DND-41 (cell line): Measurements from ENCODE around the gene TCF20.

Experiments used
- ATAC-seq: fragments of 200-7000 bp; cut with Tn5 transposase; 3 replicates; pipeline ENCODE4 v1.9.1; 2021; ENCODE audit warnings: low read depth; ENCODE audit not compliant: insufficient read depth
- DNase-seq: peaks from one replicate; pipeline ENCODE4 v3.0.0-alpha.2; 2020
- H2AFZ ChIP-seq: 2 replicates; pipeline ENCODE4 v1.6.0; 2012; ENCODE audit warnings: low read depth, low read length
- H3K27ac ChIP-seq: 2 replicates; pipeline ENCODE4 v1.5.1; 2012; ENCODE audit warnings: low read length, inconsistent platforms
- H3K27me3 ChIP-seq: fragments of 200-600 bp; sonication (generic); 2 replicates; pipeline ENCODE4 v1.6.0; 2012; ENCODE audit warnings: low read length, mild to moderate bottlenecking, inconsistent platforms; ENCODE audit not compliant: insufficient read depth, poor library complexity
- H3K36me3 ChIP-seq: 2 replicates; pipeline ENCODE4 v1.5.1; 2012; ENCODE audit warnings: low read length, inconsistent platforms; ENCODE audit not compliant: insufficient read depth
- H3K4me1 ChIP-seq: 2 replicates; pipeline ENCODE4 v1.5.1; 2012; ENCODE audit warnings: mild to moderate bottlenecking, low read length; ENCODE audit not compliant: insufficient read depth
- H3K4me2 ChIP-seq: 2 replicates; pipeline ENCODE4 v1.6.0; 2012; ENCODE audit warnings: mild to moderate bottlenecking, moderate library complexity, low read length, inconsistent platforms; ENCODE audit not compliant: insufficient read depth
- H3K4me3 ChIP-seq, 2 experiments: fragments of 200-600 bp in 1 of 2; shearing (Covaris generic) in 1 of 2; 2 replicates each; pipeline ENCODE4 v1.5.1; 2012 to 2016; ENCODE audit warnings: inconsistent platforms in 2 of 2, low read length in 2 of 2, mild to moderate bottlenecking in 2 of 2, low read depth in 1 of 2, moderate library complexity in 1 of 2
- H3K79me2 ChIP-seq: 2 replicates; pipeline ENCODE4 v1.6.0; 2012; ENCODE audit warnings: low read length, inconsistent platforms; ENCODE audit not compliant: insufficient read depth
- H3K9ac ChIP-seq: 2 replicates; pipeline ENCODE4 v1.6.0; 2012; ENCODE audit warnings: low read depth, mild to moderate bottlenecking, inconsistent platforms, low read length, moderate library complexity
- H3K9me3 ChIP-seq: 2 replicates; pipeline ENCODE4 v1.5.1; 2012; ENCODE audit warnings: low read length, moderate library complexity, mild to moderate bottlenecking, inconsistent platforms; ENCODE audit not compliant: insufficient read depth, severe bottlenecking
- H4K20me1 ChIP-seq: 2 replicates; pipeline ENCODE4 v1.6.0; 2012; ENCODE audit warnings: low read length; ENCODE audit not compliant: insufficient read depth
- CTCF ChIP-seq: IDR thresholded peaks from 2 replicates; pipeline ENCODE4 v1.5.1; 2012; ENCODE audit warnings: borderline replicate concordance, low read length, moderate library complexity, mild to moderate bottlenecking; ENCODE audit not compliant: poor library complexity, severe bottlenecking; ENCODE audit errors: extremely low read depth
- EZH2 ChIP-seq: IDR thresholded peaks from 3 replicates; pipeline ENCODE4 v1.6.1; 2012; ENCODE audit warnings: borderline replicate concordance, low read depth, mild to moderate bottlenecking, moderate library complexity, low read length, inconsistent platforms; ENCODE audit not compliant: severe bottlenecking

The TCF20 gene

DNA sequence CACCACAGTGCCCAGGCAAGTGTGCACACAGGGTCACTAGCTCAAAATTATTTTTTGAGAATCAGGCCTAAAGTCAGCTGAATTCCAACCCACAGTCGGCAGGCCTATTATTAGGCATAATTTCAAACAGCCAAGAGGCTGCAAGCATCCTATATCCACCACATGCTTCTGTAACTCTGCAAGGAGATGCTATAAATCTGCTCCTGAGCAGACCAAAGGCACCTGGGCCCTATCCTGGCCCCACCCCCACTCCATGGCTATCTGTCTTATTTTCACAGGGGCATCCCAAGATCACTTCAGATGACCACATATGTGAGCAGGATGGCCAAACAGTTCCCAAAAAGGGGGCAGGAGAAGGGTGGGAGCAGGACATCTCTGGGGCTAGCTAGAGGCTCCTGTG is 44.6 kb downstream of the TCF20 start:
- H2AFZ ChIP-seq = no peak overlapping the region
- no peak for ATAC-seq
- no peak overlapping the region for H3K27ac ChIP-seq
- H3K9me3 ChIP-seq = no peaks in the 10 kb centered on the region
- H3K4me1 ChIP-seq = no peaks in the 10 kb centered on the region
- H3K27me3 ChIP-seq = no peaks in the 10 kb centered on the region
- no peak overlapping the region for H3K9ac ChIP-seq
- H4K20me1 ChIP-seq = peaks cover 74% of the 10 kb centered on the region
- no peak for DNase-seq
- H3K4me2 ChIP-seq = no peak overlapping the region
- H3K79me2 ChIP-seq = peaks cover 95% of the 10 kb centered on the region
- TF ChIP-seq CTCF (no peak), EZH2 (no peak)
- no peaks in the 10 kb centered on the region for H3K36me3 ChIP-seq
- H3K4me3 ChIP-seq = no peak overlapping the region

DNA sequence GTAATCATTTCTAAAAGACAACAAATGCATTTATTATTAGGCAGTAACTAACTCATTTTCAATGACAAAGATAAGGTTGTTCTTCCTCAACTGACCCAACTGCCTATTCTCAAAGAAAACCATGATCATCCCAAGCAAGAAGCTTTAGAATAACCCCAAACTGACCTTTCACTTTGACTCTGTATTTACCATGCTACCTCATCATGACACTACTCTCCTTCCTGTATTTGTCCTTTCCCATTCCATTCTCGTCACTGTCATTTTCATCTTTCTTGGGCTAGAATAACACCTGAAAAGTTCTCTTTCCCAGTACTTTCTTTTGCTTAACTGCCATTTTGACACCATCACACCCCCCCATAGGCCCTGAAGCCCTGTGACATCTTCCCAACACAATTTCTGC is 48.3 kb downstream of the TCF20 start:
- Histone ChIP-seq H3K9me3 (no peaks in the 10 kb centered on the region), H3K9ac (no peak overlapping the region), H3K79me2 (peaks cover 95% of the 10 kb centered on the region), H3K4me3 (no peak overlapping the region), H3K27ac (no peak overlapping the region), H2AFZ (no peak overlapping the region), H3K4me2 (no peak overlapping the region), H3K4me1 (no peaks in the 10 kb centered on the region), H4K20me1 (peaks cover 68% of the 10 kb centered on the region), H3K27me3 (no peaks in the 10 kb centered on the region), H3K36me3 (0 out of 2 replicates have a peak, but pooled peaks cover 4% of the 10 kb centered on the region)
- no peak for DNase-seq
- no peak for ATAC-seq
- TF ChIP-seq CTCF (no peak), EZH2 (no peak)
